ENCODE results near the gene PTHLH. TPM values are rescaled to one million over a fixed set of nuclear protein-coding genes. Genes with fewer than 3 reads are reported as not detected.

PTHLH gene
- total RNA-seq, 1 experiment from 2014 or later: 2.2 TPM

GRCh38 chr12:28021704-28022103 is 49.2 kb upstream of the PTHLH start (continued):
- no peak for TF ChIP-seq POLR2AphosphoS5 (IDR thresholded peaks at IDR 0.05; ENCODE audit: low read depth, low read length)

GRCh38 chr12:28017873-28018255 is 45.3 kb upstream of the PTHLH start:
- Histone ChIP-seq H3K4me3 (ENCODE audit: low read depth in 2 of 2, low read length in 2 of 2) (no peak overlapping the region), H3K4me1 (ENCODE audit: control insufficient read depth, insufficient read depth, low read length) (no peaks in the 10 kb centered on the region), H3K36me3 (ENCODE audit: control insufficient read depth, insufficient read depth, low read length) (no peaks in the 10 kb centered on the region), H3K27ac (ENCODE audit: low read length) (no peak overlapping the region), H3K9me3 (ENCODE audit: control insufficient read depth, insufficient read depth, low read depth, low read length) (no peaks in the 10 kb centered on the region), H3K27me3 (ENCODE audit: control insufficient read depth, insufficient read depth, low read length) (no peaks in the 10 kb centered on the region; the same call in 1 of the 2 replicates)
- POLR2A ChIA-PET: no interaction called here
- CTCF ChIA-PET: no interaction called here
- DNase-seq (ENCODE audit: low read depth, low spot score) (no peak), ATAC-seq (no peak)
- TF ChIP-seq REST (IDR thresholded peaks at IDR 0.05; ENCODE audit: insufficient read depth in 1 of 2, low read depth in 2 of 2, low read length in 1 of 2): no peak
- TF ChIP-seq POLR2AphosphoS5 (IDR thresholded peaks at IDR 0.05; ENCODE audit: low read depth, low read length): no peak
- TF ChIP-seq CTCF (IDR thresholded peaks at IDR 0.05): no peak
- TF ChIP-seq TCF7L2 (IDR thresholded peaks at IDR 0.05; ENCODE audit: low read depth, low read length): no peak
- TF ChIP-seq SIN3A (IDR thresholded peaks at IDR 0.05; ENCODE audit: borderline replicate concordance, insufficient read depth, low read depth, low read length): no peak
- in situ Hi-C loops (cut with HindIII; ENCODE audit: low pct_unique_long_range_greater_than_20kb, low sequenced_read_pairs): no loop called here
- intact Hi-C loops (cut with micrococcal nuclease; ENCODE audit: unreplicated experiment): no loop called here
- BruUV-seq (replicated peaks): no TSS peak

- Histone ChIP-seq H3K27me3 (ENCODE audit: control insufficient read depth, insufficient read depth, low read length) (no peaks in the 10 kb centered on the region; the same call in 1 of the 2 replicates), H3K27ac (ENCODE audit: low read length) (no peak overlapping the region), H3K4me3 (ENCODE audit: low read depth in 2 of 2, low read length in 2 of 2) (no peak overlapping the region), H3K36me3 (ENCODE audit: control insufficient read depth, insufficient read depth, low read length) (no peaks in the 10 kb centered on the region), H3K9me3 (ENCODE audit: control insufficient read depth, insufficient read depth, low read depth, low read length) (no peaks in the 10 kb centered on the region), H3K4me1 (ENCODE audit: control insufficient read depth, insufficient read depth, low read length) (no peaks in the 10 kb centered on the region)
- ChIA-PET POLR2A (no interaction called here), CTCF (no interaction called here)
- no peak for ATAC-seq
- intact Hi-C loops (cut with micrococcal nuclease; ENCODE audit: unreplicated experiment) (no loop called here), in situ Hi-C loops (cut with HindIII; ENCODE audit: low pct_unique_long_range_greater_than_20kb, low sequenced_read_pairs) (no loop called here)
- BruUV-seq (replicated peaks): no TSS peak
- DNase-seq (ENCODE audit: low read depth, low spot score): no peak
- TF ChIP-seq SIN3A (IDR thresholded peaks at IDR 0.05; ENCODE audit: borderline replicate concordance, insufficient read depth, low read depth, low read length): no peak
- TF ChIP-seq POLR2AphosphoS5 (IDR thresholded peaks at IDR 0.05; ENCODE audit: low read depth, low read length): no peak
- no peak for TF ChIP-seq TCF7L2 (IDR thresholded peaks at IDR 0.05; ENCODE audit: low read depth, low read length)
- no peak for TF ChIP-seq CTCF (IDR thresholded peaks at IDR 0.05)
- no peak for TF ChIP-seq REST (IDR thresholded peaks at IDR 0.05; ENCODE audit: insufficient read depth in 1 of 2, low read depth in 2 of 2, low read length in 1 of 2)
Measured at GRCh38 chr12:28017126-28017872, 44.8 kb upstream of the PTHLH start.

Data from Panc1 (cell line).